Mesendoderm (in vitro differentiated cells): ENCODE measurements around the gene DUSP14.

Experiments
- DNase-seq: peaks from one replicate; pipeline ENCODE4 v3.0.0; 2013
- H2AK5ac ChIP-seq: 2 replicates; pipeline ENCODE4 v1.6.1; 2013; ENCODE audit warnings: low read length, inconsistent platforms
- H2BK120ac ChIP-seq: 2 replicates; pipeline ENCODE4 v1.6.1; 2013; ENCODE audit warnings: low read depth, mild to moderate bottlenecking, low read length, moderate library complexity, mixed read lengths
- H2BK15ac ChIP-seq: replicated peaks from 2 replicates; pipeline ENCODE4 v1.6.1; 2013; ENCODE audit warnings: low read depth, mild to moderate bottlenecking, moderate library complexity
- H2BK5ac ChIP-seq: 2 replicates; pipeline ENCODE4 v1.6.1; 2013; ENCODE audit warnings: low read length, inconsistent platforms
- H3K18ac ChIP-seq: 2 replicates; pipeline ENCODE4 v1.6.1; 2013; ENCODE audit warnings: mild to moderate bottlenecking, low read length, mixed read lengths
- H3K23ac ChIP-seq: one replicate; pipeline ENCODE4 v1.6.1; 2013; ENCODE audit warnings: low read length
- H3K27ac ChIP-seq: 2 replicates; pipeline ENCODE4 v1.5.1; 2013; ENCODE audit warnings: low read depth, mild to moderate bottlenecking, inconsistent platforms, low read length, moderate library complexity
- H3K27me3 ChIP-seq: 2 replicates; pipeline ENCODE4 v1.6.1; 2013; ENCODE audit warnings: low read length, control low read depth, mild to moderate bottlenecking, inconsistent platforms; ENCODE audit not compliant: insufficient read depth, poor library complexity
- H3K36me3 ChIP-seq: 2 replicates; pipeline ENCODE4 v1.6.1; 2013; ENCODE audit warnings: low read length, inconsistent platforms; ENCODE audit not compliant: control insufficient read depth, insufficient read depth
- H3K4ac ChIP-seq: one replicate; pipeline ENCODE4 v1.6.1; 2013; ENCODE audit warnings: low read depth, mild to moderate bottlenecking, low read length, moderate library complexity
- H3K4me1 ChIP-seq: 2 replicates; pipeline ENCODE4 v1.6.1; 2013; ENCODE audit warnings: low read depth, low read length, inconsistent platforms; ENCODE audit not compliant: control insufficient read depth
- H3K4me2 ChIP-seq: 2 replicates; pipeline ENCODE4 v1.6.1; 2013; ENCODE audit warnings: low read length
- H3K4me3 ChIP-seq: 2 replicates; pipeline ENCODE4 v1.5.1; 2013; ENCODE audit warnings: mild to moderate bottlenecking, low read length
- H3K56ac ChIP-seq: one replicate; pipeline ENCODE4 v1.6.1; 2013; ENCODE audit warnings: low read length
- H3K79me1 ChIP-seq: 2 replicates; pipeline ENCODE4 v1.6.1; 2013; ENCODE audit warnings: low read length, inconsistent platforms
- H3K79me2 ChIP-seq: 2 replicates; pipeline ENCODE4 v1.6.1; 2013; ENCODE audit warnings: mild to moderate bottlenecking, low read length; ENCODE audit not compliant: control insufficient read depth, insufficient read depth
- H3K9ac ChIP-seq: 2 replicates; pipeline ENCODE4 v1.6.1; 2013; ENCODE audit warnings: low read length, inconsistent platforms
- H4K5ac ChIP-seq: one replicate; pipeline ENCODE4 v1.6.1; 2013; ENCODE audit warnings: low read length
- H4K8ac ChIP-seq: one replicate; pipeline ENCODE4 v1.6.1; 2013; ENCODE audit warnings: low read depth, mild to moderate bottlenecking, control low read depth, low read length, moderate library complexity
- WGBS: extraction: QIAGEN DNeasy Blood & Tissue Kit; methylation state at CpG from one replicate; pipeline ENCODE4 v1.1.7; 2013; ENCODE audit warnings: low lambda C conversion rate, missing lambda C conversion rate; ENCODE audit not compliant: insufficient coverage; ENCODE audit errors: extremely low coverage; 5-methylcytosine and 5-hydroxymethylcytosine counted together

Gene DUSP14

GRCh38 chr17:37492167-37492566 is 2.5 kb downstream of the DUSP14 start:
- Histone ChIP-seq H3K27me3 (no peaks in the 10 kb centered on the region), H3K79me1 (peaks cover 4% of the 10 kb centered on the region), H3K4me1 (peaks cover 5% of the 10 kb centered on the region), H2BK15ac (no peak overlapping the region), H3K4me2 (no peak overlapping the region), H3K4me3 (no peak overlapping the region), H2BK5ac (no peak overlapping the region), H2BK120ac (no peak overlapping the region), H2AK5ac (no peak overlapping the region), H3K18ac (no peak overlapping the region), H3K79me2 (peaks cover 5% of the 10 kb centered on the region), H4K8ac (no peak overlapping the region), H3K4ac (no peak overlapping the region), H3K23ac (no peak overlapping the region), H3K27ac (no peak overlapping the region), H4K5ac (no peak overlapping the region), H3K56ac (no peak overlapping the region), H3K36me3 (no peaks in the 10 kb centered on the region), H3K9ac (no peak overlapping the region)
- no CpG with 5 or more reads among the region's 4 CpGs for WGBS
- DNase-seq, result no peak

GRCh38 chr17:37493249-37494027 is 3.7 kb downstream of the DUSP14 start:
- WGBS, result no CpG with 5 or more reads among the region's 2 CpGs
- no peak for DNase-seq
- Histone ChIP-seq H3K9ac (no peak overlapping the region), H3K4me3 (no peak overlapping the region), H3K36me3 (no peaks in the 10 kb centered on the region), H2BK5ac (no peak overlapping the region), H3K79me2 (peaks cover 5% of the 10 kb centered on the region), H3K27ac (no peak overlapping the region), H3K4me2 (no peak overlapping the region), H3K79me1 (peaks cover 4% of the 10 kb centered on the region), H4K5ac (no peak overlapping the region), H3K4ac (no peak overlapping the region), H3K18ac (no peak overlapping the region), H3K4me1 (peaks cover 5% of the 10 kb centered on the region), H2BK15ac (no peak overlapping the region), H3K27me3 (no peaks in the 10 kb centered on the region), H2AK5ac (no peak overlapping the region), H4K8ac (no peak overlapping the region), H3K56ac (no peak overlapping the region), H3K23ac (no peak overlapping the region), H2BK120ac (no peak overlapping the region)

DNA sequence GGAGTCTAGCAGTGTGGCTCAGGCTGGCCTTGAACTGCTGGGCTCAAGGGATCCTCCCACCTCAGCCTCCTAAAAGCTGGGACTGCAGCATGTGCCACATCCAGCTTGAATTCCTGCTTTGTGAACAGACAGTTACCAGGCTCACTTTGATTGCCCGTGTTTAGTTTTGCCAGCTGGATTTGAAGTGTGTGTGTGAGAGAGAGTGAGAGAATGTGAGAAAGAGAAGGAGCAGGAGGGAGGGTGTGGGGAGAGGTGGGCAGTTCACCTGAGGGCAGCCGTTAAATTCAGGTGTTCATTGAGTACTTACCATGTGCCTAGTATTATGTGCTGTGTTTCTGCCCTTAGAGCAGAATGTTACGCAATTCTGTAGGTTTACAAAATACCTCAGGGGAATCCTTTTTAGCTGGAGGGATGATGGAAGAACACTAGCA is 4.7 kb downstream of the DUSP14 start:
- Histone ChIP-seq H2BK15ac (no peak overlapping the region), H3K4me3 (no peak overlapping the region), H3K4me2 (no peak overlapping the region), H3K27me3 (no peaks in the 10 kb centered on the region), H3K23ac (no peak overlapping the region), H3K36me3 (no peaks in the 10 kb centered on the region), H3K79me2 (peaks cover 5% of the 10 kb centered on the region), H3K27ac (no peak overlapping the region), H2AK5ac (no peak overlapping the region), H3K56ac (no peak overlapping the region), H4K8ac (no peak overlapping the region), H3K79me1 (peaks cover 4% of the 10 kb centered on the region), H2BK5ac (no peak overlapping the region), H2BK120ac (no peak overlapping the region), H3K18ac (no peak overlapping the region), H3K9ac (no peak overlapping the region), H3K4me1 (peaks cover 5% of the 10 kb centered on the region), H3K4ac (no peak overlapping the region), H4K5ac (no peak overlapping the region)
- WGBS, result no CpG with 5 or more reads among the region's 3 CpGs
- DNase-seq, result no peak

GRCh38 chr17:37494971-37495370 is 5.3 kb downstream of the DUSP14 start:
- no peak overlapping the region for H3K9ac ChIP-seq
- no peak overlapping the region for H3K4ac ChIP-seq
- no peaks in the 10 kb centered on the region for H3K36me3 ChIP-seq
- peaks cover 5% of the 10 kb centered on the region for H3K4me1 ChIP-seq
- no peak overlapping the region for H2AK5ac ChIP-seq
- WGBS, result no CpG with 5 or more reads among the region's 8 CpGs
- no peak overlapping the region for H3K18ac ChIP-seq
- peak overlapping the region; percentile 42 for H3K56ac ChIP-seq
- no peak overlapping the region for H3K23ac ChIP-seq
- no peak overlapping the region for H3K4me2 ChIP-seq
- H3K27me3 ChIP-seq, result no peaks in the 10 kb centered on the region
- no peak overlapping the region for H2BK120ac ChIP-seq
- H3K79me2 ChIP-seq, result peaks cover 5% of the 10 kb centered on the region
- H3K27ac ChIP-seq, result no peak overlapping the region
- peaks cover 4% of the 10 kb centered on the region for H3K79me1 ChIP-seq
- no peak for DNase-seq
- no peak overlapping the region for H2BK5ac ChIP-seq
- H4K5ac ChIP-seq, result no peak overlapping the region
- H2BK15ac ChIP-seq, result no peak overlapping the region
- H3K4me3 ChIP-seq, result no peak overlapping the region
- no peak overlapping the region for H4K8ac ChIP-seq

- Histone ChIP-seq H3K27me3 (no peaks in the 10 kb centered on the region), H3K36me3 (no peaks in the 10 kb centered on the region), H3K23ac (no peak overlapping the region), H3K79me1 (no peaks in the 10 kb centered on the region), H2BK15ac (no peak overlapping the region), H2AK5ac (no peak overlapping the region), H4K8ac (no peak overlapping the region), H3K18ac (no peak overlapping the region), H3K4me3 (no peak overlapping the region), H3K4me1 (no peaks in the 10 kb centered on the region), H3K56ac (no peak overlapping the region), H3K27ac (no peak overlapping the region), H4K5ac (no peak overlapping the region), H2BK5ac (no peak overlapping the region), H3K4me2 (no peak overlapping the region), H3K9ac (no peak overlapping the region), H2BK120ac (no peak overlapping the region), H3K79me2 (no peaks in the 10 kb centered on the region), H3K4ac (no peak overlapping the region)
- no peak for DNase-seq
Observed at GRCh38 chr17:37500378-37500777, 10.7 kb downstream of the DUSP14 start.
